Panc1 (cell line): ENCODE measurements around the gene NDUFA11. TPM values are rescaled to one million over a fixed set of nuclear protein-coding genes. Genes with fewer than 3 reads are reported as not detected.

Experiments used
- ATAC-seq: fragments of 200-7000 bp; cut with Tn5 transposase; 2 replicates; pipeline ENCODE4 v1.9.1; 2020; ENCODE audit warnings: mild to moderate bottlenecking, moderate library complexity
- BruUV-seq: library from RNA; stranded (reverse); fragments of 400-500 nt; replicated peaks from 2 replicates; lab custom pipeline; 2021; lab: Mats Ljungman, UMichigan
- CTCF ChIA-PET: fragments of 300-600 bp; sonication (Branson Sonifier 250); formaldehyde crosslinking; loops from one replicate; lab custom pipeline; 2022; ENCODE audit warnings: antibody characterized with exemption; lab: Charles Lee
- POLR2A ChIA-PET: fragments of 300-600 bp; sonication (Branson Sonifier 250); formaldehyde crosslinking; loops from one replicate; lab custom pipeline; 2022; ENCODE audit warnings: antibody characterized with exemption; lab: Charles Lee
- DNase-seq: peaks from one replicate; pipeline ENCODE4 v3.0.0-alpha.2; 2010; ENCODE audit warnings: low read depth, low spot score
- H3K27ac ChIP-seq: 2 replicates; pipeline ENCODE4 v1.5.1; 2011; ENCODE audit warnings: mild to moderate bottlenecking, low read length, inconsistent platforms
- H3K27me3 ChIP-seq: fragments of 200-500 bp; sonication (Bioruptor generic); 2 replicates; pipeline ENCODE4 v1.6.0; 2014; ENCODE audit warnings: low read length, inconsistent platforms; ENCODE audit not compliant: control insufficient read depth, insufficient read depth
- H3K36me3 ChIP-seq: fragments of 200-500 bp; sonication (Bioruptor generic); 2 replicates; pipeline ENCODE4 v1.5.1; 2014; ENCODE audit warnings: inconsistent platforms, mild to moderate bottlenecking, low read length, moderate library complexity; ENCODE audit not compliant: control insufficient read depth, insufficient read depth
- H3K4me1 ChIP-seq: 2 replicates; pipeline ENCODE4 v1.5.1; 2011; ENCODE audit warnings: inconsistent platforms, mild to moderate bottlenecking, low read length, moderate library complexity; ENCODE audit not compliant: control insufficient read depth, insufficient read depth
- H3K4me3 ChIP-seq, 2 experiments: 2 replicates each; pipeline ENCODE4 v1.5.1; 2011 to 2012; ENCODE audit warnings: low read depth in 2 of 2, low read length in 2 of 2, mild to moderate bottlenecking in 2 of 2, inconsistent platforms in 1 of 2, moderate library complexity in 1 of 2
- H3K9me3 ChIP-seq: fragments of 200-500 bp; sonication (Bioruptor generic); 2 replicates; pipeline ENCODE4 v1.5.1; 2014; ENCODE audit warnings: low read depth, mild to moderate bottlenecking, inconsistent platforms, low read length, moderate library complexity; ENCODE audit not compliant: control insufficient read depth, insufficient read depth
- CTCF ChIP-seq: fragments of 450-650 bp; IDR thresholded peaks from 2 replicates; pipeline ENCODE4 v1.5.1; 2017; ENCODE audit warnings: mild to moderate bottlenecking
- POLR2AphosphoS5 ChIP-seq: IDR thresholded peaks from 2 replicates; pipeline ENCODE4 v1.6.1; 2012; ENCODE audit warnings: mild to moderate bottlenecking, low read depth, low read length, moderate library complexity
- REST ChIP-seq, 2 experiments: IDR thresholded peaks; 2 replicates each; pipeline ENCODE4 v1.6.1; 2011 to 2012; ENCODE audit warnings: low read depth in 2 of 2, control low read depth in 1 of 2, low read length in 1 of 2, mild to moderate bottlenecking in 1 of 2, moderate library complexity in 1 of 2; ENCODE audit not compliant: insufficient read depth in 1 of 2
- SIN3A ChIP-seq: IDR thresholded peaks from 2 replicates; pipeline ENCODE4 v1.6.1; 2012; ENCODE audit warnings: low read depth, mild to moderate bottlenecking, low read length, moderate library complexity, borderline replicate concordance; ENCODE audit not compliant: insufficient read depth
- TCF7L2 ChIP-seq: IDR thresholded peaks from 2 replicates; pipeline ENCODE4 v1.6.1; 2011; ENCODE audit warnings: mild to moderate bottlenecking, low read depth, low read length, inconsistent platforms
- in situ Hi-C: cut with HindIII; loops from 2 replicates; pipeline ENCODE4 v1.10.0; 2016; ENCODE audit warnings: low sequenced_read_pairs, low pct_unique_long_range_greater_than_20kb
- intact Hi-C: fragments of 100-400 bp; cut with micrococcal nuclease; formaldehyde crosslinking; loops from one replicate; pipeline ENCODE4 v1.10.0; 2022; ENCODE audit not compliant: unreplicated experiment
- total RNA-seq: library from RNA; stranded (reverse); gene quantifications from one replicate; pipeline ENCODE4 v1.2.1, GENCODE V29; 2021; ENCODE audit not compliant: unreplicated experiment

NDUFA11 gene
- total RNA-seq, 1 experiment from 2014 or later, result 242 TPM

- in situ Hi-C loops, result no loop called here
- H3K4me1 ChIP-seq, result no peaks in the 10 kb centered on the region
- H3K27me3 ChIP-seq, result no peaks in the 10 kb centered on the region
- H3K36me3 ChIP-seq, result no peaks in the 10 kb centered on the region
- no peak overlapping the region for H3K4me3 ChIP-seq
- ATAC-seq (no peak), DNase-seq (no peak)
- no peaks in the 10 kb centered on the region for H3K9me3 ChIP-seq
- intact Hi-C loops, result no loop called here
- TF ChIP-seq SIN3A, result no peak
- TF ChIP-seq REST (IDR thresholded peaks at IDR 0.05; ENCODE audit: insufficient read depth in 1 of 2, low read depth in 2 of 2, low read length in 1 of 2), result no peak
- no peak for TF ChIP-seq TCF7L2
- no peak for TF ChIP-seq CTCF
- no peak for TF ChIP-seq POLR2AphosphoS5
- CTCF ChIA-PET, result no interaction called here
- no TSS peak for BruUV-seq
- POLR2A ChIA-PET, result no interaction called here
- H3K27ac ChIP-seq, result no peak overlapping the region
Measured at GRCh38 chr19:5880604-5881078, 22.9 kb downstream of the NDUFA11 start.

GRCh38 chr19:5880196-5880595 lies 23.4 kb downstream of the NDUFA11 start:
- in situ Hi-C loops, result no loop called here
- Histone ChIP-seq H3K27me3 (no peaks in the 10 kb centered on the region), H3K4me1 (no peaks in the 10 kb centered on the region), H3K27ac (no peak overlapping the region), H3K36me3 (no peaks in the 10 kb centered on the region), H3K9me3 (no peaks in the 10 kb centered on the region), H3K4me3 (no peak overlapping the region)
- intact Hi-C loops, result no loop called here
- no peak for TF ChIP-seq POLR2AphosphoS5
- no peak for TF ChIP-seq TCF7L2
- TF ChIP-seq SIN3A, result no peak
- no peak for TF ChIP-seq REST (IDR thresholded peaks at IDR 0.05; ENCODE audit: insufficient read depth in 1 of 2, low read depth in 2 of 2, low read length in 1 of 2)
- no peak for TF ChIP-seq CTCF
- no TSS peak for BruUV-seq
- DNase-seq (no peak), ATAC-seq (no peak)
- ChIA-PET CTCF (no interaction called here), POLR2A (no interaction called here)
